ENCODE data around the gene IQCC. TPM values are rescaled to one million over a fixed set of nuclear protein-coding genes. Genes with fewer than 3 reads are reported as not detected.

IQCC gene
- total RNA-seq, 2 experiments from 2014 or later = 2.4 to 3.2 TPM

Other genes starting within 250 kb of the IQCC start
- 10 to 100 TPM; 91.6 to 94.2 TPM for gene KHDRBS1, start 191.8 kb upstream of the IQCC start, total RNA-seq
- 1 to 10 TPM; 7.2 to 7.9 TPM for gene TMEM39B, start 132.7 kb upstream of the IQCC start, total RNA-seq
- 10 to 100 TPM; 47.1 to 47.8 TPM for gene KPNA6, start 97.6 kb upstream of the IQCC start, total RNA-seq
- gene TXLNA, start 26.0 kb upstream of the IQCC start, total RNA-seq = 1 to 10 TPM; 6.3 to 6.4 TPM
- 1 to 10 TPM; 4.0 to 5.7 TPM for gene CCDC28B, start 5.1 kb upstream of the IQCC start, total RNA-seq
- gene DCDC2B, start 3.4 kb downstream of the IQCC start, total RNA-seq = under 1 TPM in 1 of 2 experiments, not detected in 1; 0.14 TPM
- 10 to 100 TPM; 11.5 to 12.8 TPM for gene TMEM234, start 16.7 kb downstream of the IQCC start, total RNA-seq
- 100 to 1,000 TPM; 103 to 110 TPM for gene EIF3I, start 16.7 kb downstream of the IQCC start, total RNA-seq
- under 1 TPM; 0.38 to 0.45 TPM for gene FAM167B, start 41.6 kb downstream of the IQCC start, total RNA-seq
- 100 to 1,000 TPM; 187 to 188 TPM for gene LCK, start 45.6 kb downstream of the IQCC start, total RNA-seq
- gene HDAC1, start 86.4 kb downstream of the IQCC start, total RNA-seq = 10 to 100 TPM; 56.9 to 61.0 TPM
- 10 to 100 TPM; 23.4 to 23.6 TPM for gene MARCKSL1, start 130.6 kb downstream of the IQCC start, total RNA-seq
- gene FAM229A, start 156.8 kb downstream of the IQCC start, total RNA-seq = 10 to 100 TPM; 38.0 to 38.6 TPM
- under 1 TPM in 1 of 2 experiments, not detected in 1; 0.98 TPM for gene TSSK3, start 156.9 kb downstream of the IQCC start, total RNA-seq
- gene BSDC1, start 188.8 kb downstream of the IQCC start, total RNA-seq = 100 to 1,000 TPM; 186 to 190 TPM